OCI-LY1 (cell line): Measurements from ENCODE around the gene OR5K4.

ENCODE experiments used
- H2AFZ ChIP-seq: fragments of 200-600 bp; sonication (generic), shearing (Covaris generic); 2 replicates; pipeline ENCODE4 v1.6.0; 2014; ENCODE audit warnings: antibody characterized with exemption, mild to moderate bottlenecking, low read length
- H3F3A ChIP-seq: fragments of 200-600 bp; sonication (generic), shearing (Covaris generic); 2 replicates; pipeline ENCODE4 v1.6.0; 2014; ENCODE audit warnings: mild to moderate bottlenecking, antibody characterized with exemption, low read length, moderate library complexity; ENCODE audit not compliant: insufficient read depth
- H3K27ac ChIP-seq: fragments of 200-600 bp; sonication (generic); 2 replicates; pipeline ENCODE4 v1.5.1; 2014; ENCODE audit warnings: low read length, mixed run types, mild to moderate bottlenecking, low read depth; ENCODE audit not compliant: poor library complexity, severe bottlenecking
- H3K27me3 ChIP-seq: fragments of 200-600 bp; sonication (generic); 2 replicates; pipeline ENCODE4 v1.6.0; 2014; ENCODE audit warnings: antibody characterized with exemption, mild to moderate bottlenecking, low read length, moderate library complexity; ENCODE audit not compliant: insufficient read depth
- H3K36me3 ChIP-seq: fragments of 200-600 bp; sonication (generic); 2 replicates; pipeline ENCODE4 v1.6.1; 2014; ENCODE audit warnings: mild to moderate bottlenecking, antibody characterized with exemption, low read length, moderate library complexity, mixed read lengths; ENCODE audit not compliant: insufficient read depth
- H3K4me1 ChIP-seq: fragments of 200-600 bp; sonication (generic); 2 replicates; pipeline ENCODE4 v1.5.1; 2014; ENCODE audit warnings: mild to moderate bottlenecking, low read length, moderate library complexity; ENCODE audit not compliant: insufficient read depth, severe bottlenecking
- H3K4me2 ChIP-seq: fragments of 200-600 bp; sonication (generic), shearing (Covaris generic); 2 replicates; pipeline ENCODE4 v1.6.1; 2014; ENCODE audit warnings: low read length
- H3K4me3 ChIP-seq: fragments of 200-600 bp; sonication (generic); 2 replicates; pipeline ENCODE4 v1.5.1; 2014; ENCODE audit warnings: low read length, low read depth, mild to moderate bottlenecking, mixed read lengths; ENCODE audit not compliant: poor library complexity, severe bottlenecking
- H3K79me2 ChIP-seq: fragments of 200-600 bp; shearing (Covaris generic); 2 replicates; pipeline ENCODE4 v1.6.1; 2016; ENCODE audit warnings: mixed run types, low read length, mixed read lengths; ENCODE audit not compliant: insufficient read depth
- H3K9ac ChIP-seq: fragments of 200-600 bp; sonication (generic), shearing (Covaris generic); 2 replicates; pipeline ENCODE4 v1.6.1; 2014; ENCODE audit warnings: mild to moderate bottlenecking, low read length, mixed read lengths
- H3K9me2 ChIP-seq: fragments of 200-600 bp; sonication (generic), shearing (Covaris generic); 2 replicates; pipeline ENCODE4 v1.6.1; 2014; ENCODE audit warnings: low read depth, mild to moderate bottlenecking, low read length, mixed read lengths
- H3K9me3 ChIP-seq: fragments of 200-600 bp; shearing (Covaris generic); 2 replicates; pipeline ENCODE4 v1.6.1; 2014; ENCODE audit warnings: low read length, mixed read lengths
- H4K20me1 ChIP-seq: fragments of 200-600 bp; sonication (generic), shearing (Covaris generic); 2 replicates; pipeline ENCODE4 v1.6.0; 2016; ENCODE audit warnings: mild to moderate bottlenecking, low read length; ENCODE audit not compliant: insufficient read depth
- CTCF ChIP-seq: fragments of 200-600 bp; sonication (generic), shearing (Covaris generic); IDR thresholded peaks from 2 replicates; pipeline ENCODE4 v1.5.1; 2017; ENCODE audit warnings: mild to moderate bottlenecking, antibody characterized with exemption, low read length, moderate library complexity, mixed read lengths
- EZH2 ChIP-seq: fragments of 200-600 bp; sonication (generic), shearing (Covaris generic); IDR thresholded peaks from 2 replicates; pipeline ENCODE4 v1.8.0; 2017; ENCODE audit warnings: borderline replicate concordance, mixed run types, mild to moderate bottlenecking, antibody characterized with exemption, low read length, moderate library complexity, mixed read lengths

The OR5K4 gene

GRCh38 chr3:98326945-98327344 lies 26.7 kb upstream of the OR5K4 start:
- Histone ChIP-seq H2AFZ (no peak overlapping the region), H3K79me2 (no peaks in the 10 kb centered on the region), H3K9me3 (no peaks in the 10 kb centered on the region), H3K4me2 (no peak overlapping the region), H3K9me2 (no peaks in the 10 kb centered on the region), H3K4me3 (no peak overlapping the region), H3F3A (no peaks in the 10 kb centered on the region), H3K27me3 (no peaks in the 10 kb centered on the region), H3K4me1 (no peaks in the 10 kb centered on the region), H3K36me3 (no peaks in the 10 kb centered on the region), H4K20me1 (no peaks in the 10 kb centered on the region), H3K9ac (no peak overlapping the region), H3K27ac (no peak overlapping the region)
- TF ChIP-seq CTCF (no peak), EZH2 (no peak)

GRCh38 chr3:98328933-98329332 lies 24.7 kb upstream of the OR5K4 start:
- no peak overlapping the region for H3K4me3 ChIP-seq
- no peak for TF ChIP-seq CTCF
- no peak for TF ChIP-seq EZH2
- H3K27ac ChIP-seq: no peak overlapping the region
- no peaks in the 10 kb centered on the region for H3K79me2 ChIP-seq
- no peak overlapping the region for H3K9ac ChIP-seq
- no peaks in the 10 kb centered on the region for H3K27me3 ChIP-seq
- no peak overlapping the region for H2AFZ ChIP-seq
- no peaks in the 10 kb centered on the region for H3K4me1 ChIP-seq
- no peaks in the 10 kb centered on the region for H3K9me2 ChIP-seq
- no peaks in the 10 kb centered on the region for H4K20me1 ChIP-seq
- no peaks in the 10 kb centered on the region for H3F3A ChIP-seq
- H3K36me3 ChIP-seq: no peaks in the 10 kb centered on the region
- H3K4me2 ChIP-seq: no peak overlapping the region
- H3K9me3 ChIP-seq: no peaks in the 10 kb centered on the region

- Histone ChIP-seq H3K4me3 (no peak overlapping the region), H3K79me2 (no peaks in the 10 kb centered on the region), H3K36me3 (no peaks in the 10 kb centered on the region), H3K9me2 (no peaks in the 10 kb centered on the region), H3F3A (no peaks in the 10 kb centered on the region), H3K27ac (no peak overlapping the region), H3K4me1 (no peaks in the 10 kb centered on the region), H3K27me3 (no peaks in the 10 kb centered on the region), H3K9me3 (no peaks in the 10 kb centered on the region), H3K4me2 (no peak overlapping the region), H3K9ac (no peak overlapping the region), H2AFZ (no peak overlapping the region), H4K20me1 (no peaks in the 10 kb centered on the region)
- TF ChIP-seq CTCF: peak; percentile 78
- no peak for TF ChIP-seq EZH2
Observed at GRCh38 chr3:98329392-98330124, 24.1 kb upstream of the OR5K4 start.
